Measurements from ENCODE around the gene USP21. TPM values are rescaled to one million over a fixed set of nuclear protein-coding genes. Genes with fewer than 3 reads are reported as not detected.

Gene USP21
- total and polyA plus RNA-seq, 2 of the 13 experiments (the other 11 are each of a cell fraction or from before 2014, with no cell fraction given): 10.1 to 33.1 TPM

DNA sequence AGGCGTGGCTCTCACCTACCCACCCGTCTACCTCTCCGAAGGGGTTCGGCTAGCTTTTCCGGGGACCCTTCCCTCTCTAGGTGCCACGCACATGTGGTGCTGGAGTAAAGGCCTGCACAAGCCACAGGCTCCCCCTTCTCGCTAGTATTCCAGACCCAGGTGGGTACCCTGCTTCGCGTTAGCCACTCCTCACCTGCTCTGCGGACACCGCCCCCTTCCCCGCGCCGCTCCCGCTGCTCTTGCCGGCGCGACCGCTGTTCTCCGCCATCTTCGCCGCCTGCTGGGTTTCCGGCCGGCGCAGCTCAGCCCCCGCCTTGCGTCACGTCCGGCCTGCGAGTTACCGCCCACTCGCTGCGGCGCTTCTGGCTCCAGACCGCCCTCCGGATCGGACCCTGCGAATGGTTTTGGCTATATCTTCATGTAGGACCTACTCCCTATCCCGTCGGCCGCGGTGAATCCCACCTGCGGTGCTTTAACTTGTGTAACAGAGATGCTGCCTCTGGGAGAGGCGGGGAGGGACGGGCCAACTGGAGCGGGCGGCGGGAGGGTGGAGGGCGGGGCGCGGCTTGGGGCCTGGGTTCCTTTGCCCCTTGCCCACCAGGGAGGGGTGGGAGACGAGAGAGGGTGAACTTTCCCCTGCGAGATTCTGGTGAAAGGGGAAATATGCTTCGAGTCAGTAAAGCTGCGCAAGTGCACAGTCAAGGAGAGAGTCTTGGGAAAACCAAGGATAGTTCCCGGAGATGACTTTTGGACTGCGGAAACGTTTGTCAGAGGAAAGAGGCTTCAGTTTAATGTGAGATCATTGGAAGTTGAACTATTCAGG, 41.3 kb upstream of the USP21 start, which contains the start of the genes NIT1 and PFDN2 (continued):
- 0 out of 2 replicates have a peak, but pooled peaks have one; percentile 10 for TF ChIP-seq ZMYM3 (CRISPR knock-in tag; IDR thresholded peaks at IDR 0.05)
- TF ChIP-seq NFYB (CRISPR knock-in tag; IDR thresholded peaks at IDR 0.05): no peak
- peak; percentile 79 for TF ChIP-seq ETV6 (CRISPR knock-in tag; conservative IDR thresholded peaks at IDR 0.05)
- TF ChIP-seq ZFP36L1 (CRISPR knock-in tag; IDR thresholded peaks at IDR 0.05): peak; percentile 70; the same call in 1 of the 2 replicates
- TF ChIP-seq, protein P1, sequence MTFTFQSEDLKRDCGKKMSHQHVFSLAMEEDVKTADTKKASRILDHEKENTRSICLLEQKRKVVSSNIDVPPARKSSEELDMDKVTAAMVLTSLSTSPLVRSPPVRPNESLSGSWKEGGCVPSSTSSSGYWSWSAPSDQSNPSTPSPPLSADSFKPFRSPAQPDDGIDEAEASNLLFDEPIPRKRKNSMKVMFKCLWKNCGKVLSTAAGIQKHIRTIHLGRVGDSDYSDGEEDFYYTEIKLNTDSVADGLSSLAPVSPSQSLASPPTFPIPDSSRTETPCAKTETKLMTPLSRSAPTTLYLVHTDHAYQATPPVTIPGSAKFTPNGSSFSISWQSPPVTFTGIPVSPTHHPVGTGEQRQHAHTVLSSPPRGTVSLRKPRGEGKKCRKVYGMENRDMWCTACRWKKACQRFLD (CRISPR knock-in tag; IDR thresholded peaks at IDR 0.05; ENCODE audit: borderline replicate concordance): 0 out of 2 replicates have a peak, but pooled peaks have one; percentile 45
- TF ChIP-seq NFKB2 (CRISPR knock-in tag; IDR thresholded peaks at IDR 0.05; ENCODE audit: borderline replicate concordance): peak; percentile 84; the same call in 1 of the 2 replicates
- TF ChIP-seq ARNT (IDR thresholded peaks at IDR 0.05): no peak
- TF ChIP-seq PHB2 (IDR thresholded peaks at IDR 0.05; ENCODE audit: partially characterized antibody): no peak
- TF ChIP-seq, protein P2, sequence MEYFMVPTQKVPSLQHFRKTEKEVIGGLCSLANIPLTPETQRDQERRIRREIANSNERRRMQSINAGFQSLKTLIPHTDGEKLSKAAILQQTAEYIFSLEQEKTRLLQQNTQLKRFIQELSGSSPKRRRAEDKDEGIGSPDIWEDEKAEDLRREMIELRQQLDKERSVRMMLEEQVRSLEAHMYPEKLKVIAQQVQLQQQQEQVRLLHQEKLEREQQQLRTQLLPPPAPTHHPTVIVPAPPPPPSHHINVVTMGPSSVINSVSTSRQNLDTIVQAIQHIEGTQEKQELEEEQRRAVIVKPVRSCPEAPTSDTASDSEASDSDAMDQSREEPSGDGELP (IDR thresholded peaks at IDR 0.05; ENCODE audit: borderline replicate concordance, low read depth): peak; percentile 38; the same call in 1 of the 2 replicates
- TF ChIP-seq, protein P3, sequence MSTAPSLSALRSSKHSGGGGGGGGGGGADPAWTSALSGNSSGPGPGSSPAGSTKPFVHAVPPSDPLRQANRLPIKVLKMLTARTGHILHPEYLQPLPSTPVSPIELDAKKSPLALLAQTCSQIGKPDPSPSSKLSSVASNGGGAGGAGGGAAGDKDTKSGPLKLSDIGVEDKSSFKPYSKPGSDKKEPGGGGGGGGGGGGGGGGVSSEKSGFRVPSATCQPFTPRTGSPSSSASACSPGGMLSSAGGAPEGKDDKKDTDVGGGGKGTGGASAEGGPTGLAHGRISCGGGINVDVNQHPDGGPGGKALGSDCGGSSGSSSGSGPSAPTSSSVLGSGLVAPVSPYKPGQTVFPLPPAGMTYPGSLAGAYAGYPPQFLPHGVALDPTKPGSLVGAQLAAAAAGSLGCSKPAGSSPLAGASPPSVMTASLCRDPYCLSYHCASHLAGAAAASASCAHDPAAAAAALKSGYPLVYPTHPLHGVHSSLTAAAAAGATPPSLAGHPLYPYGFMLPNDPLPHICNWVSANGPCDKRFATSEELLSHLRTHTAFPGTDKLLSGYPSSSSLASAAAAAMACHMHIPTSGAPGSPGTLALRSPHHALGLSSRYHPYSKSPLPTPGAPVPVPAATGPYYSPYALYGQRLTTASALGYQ (CRISPR knock-in tag; IDR thresholded peaks at IDR 0.05): peak; percentile 32; the same call in 1 of the 2 replicates
- TF ChIP-seq, protein P4, sequence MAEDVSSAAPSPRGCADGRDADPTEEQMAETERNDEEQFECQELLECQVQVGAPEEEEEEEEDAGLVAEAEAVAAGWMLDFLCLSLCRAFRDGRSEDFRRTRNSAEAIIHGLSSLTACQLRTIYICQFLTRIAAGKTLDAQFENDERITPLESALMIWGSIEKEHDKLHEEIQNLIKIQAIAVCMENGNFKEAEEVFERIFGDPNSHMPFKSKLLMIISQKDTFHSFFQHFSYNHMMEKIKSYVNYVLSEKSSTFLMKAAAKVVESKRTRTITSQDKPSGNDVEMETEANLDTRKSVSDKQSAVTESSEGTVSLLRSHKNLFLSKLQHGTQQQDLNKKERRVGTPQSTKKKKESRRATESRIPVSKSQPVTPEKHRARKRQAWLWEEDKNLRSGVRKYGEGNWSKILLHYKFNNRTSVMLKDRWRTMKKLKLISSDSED (CRISPR knock-in tag; IDR thresholded peaks at IDR 0.05): no peak
- TF ChIP-seq HHEX (CRISPR knock-in tag; IDR thresholded peaks at IDR 0.05): no peak
- TF ChIP-seq NFATC3 (CRISPR knock-in tag; IDR thresholded peaks at IDR 0.05): no peak
- TF ChIP-seq, protein P5, sequence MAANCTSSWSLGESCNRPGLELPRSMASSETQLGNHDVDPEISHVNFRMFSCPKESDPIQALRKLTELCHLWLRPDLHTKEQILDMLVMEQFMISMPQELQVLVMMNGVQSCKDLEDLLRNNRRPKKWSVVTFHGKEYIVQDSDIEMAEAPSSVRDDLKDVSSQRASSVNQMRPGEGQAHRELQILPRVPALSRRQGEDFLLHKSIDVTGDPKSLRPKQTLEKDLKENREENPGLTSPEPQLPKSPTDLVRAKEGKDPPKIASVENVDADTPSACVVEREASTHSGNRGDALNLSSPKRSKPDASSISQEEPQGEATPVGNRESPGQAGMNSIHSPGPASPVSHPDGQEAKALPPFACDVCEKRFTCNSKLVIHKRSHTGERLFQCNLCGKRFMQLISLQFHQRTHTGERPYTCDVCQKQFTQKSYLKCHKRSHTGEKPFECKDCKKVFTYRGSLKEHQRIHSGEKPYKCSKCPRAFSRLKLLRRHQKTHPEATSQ (CRISPR knock-in tag; IDR thresholded peaks at IDR 0.05; ENCODE audit: borderline replicate concordance): peak; percentile 62; the same call in 1 of the 2 replicates
- TF ChIP-seq, protein P6, sequence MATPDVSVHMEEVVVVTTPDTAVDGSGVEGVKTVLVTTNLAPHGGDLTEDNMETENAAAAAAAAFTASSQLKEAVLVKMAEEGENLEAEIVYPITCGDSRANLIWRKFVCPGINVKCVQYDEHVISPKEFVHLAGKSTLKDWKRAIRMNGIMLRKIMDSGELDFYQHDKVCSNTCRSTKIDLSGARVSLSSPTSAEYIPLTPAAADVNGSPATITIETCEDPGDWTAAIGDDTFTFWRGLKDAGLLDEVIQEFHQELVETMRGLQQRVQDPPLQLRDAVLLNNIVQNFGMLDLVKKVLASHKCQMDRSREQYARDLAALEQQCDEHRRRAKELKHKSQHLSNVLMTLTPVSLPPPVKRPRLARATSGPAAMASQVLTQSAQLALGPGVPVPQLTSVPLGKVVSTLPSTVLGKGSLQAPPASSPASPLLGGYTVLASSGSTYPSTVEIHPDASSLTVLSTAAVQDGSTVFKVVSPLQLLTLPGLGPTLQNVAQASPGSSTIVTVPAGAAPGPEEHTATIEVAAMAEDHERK (CRISPR knock-in tag; IDR thresholded peaks at IDR 0.05; ENCODE audit: low read depth): 0 out of 2 replicates have a peak, but pooled peaks have one; percentile 23
- TF ChIP-seq HCFC1 (IDR thresholded peaks at IDR 0.05; ENCODE audit: low read depth, low read length): peak; percentile 49; the same call in 1 of the 2 replicates
- no peak for TF ChIP-seq ZBTB1 (CRISPR knock-in tag; IDR thresholded peaks at IDR 0.05; ENCODE audit: borderline replicate concordance)
- TF ChIP-seq HMGA1 (CRISPR knock-in tag; conservative IDR thresholded peaks at IDR 0.05): no peak
- peak; percentile 89 for TF ChIP-seq SALL2 (CRISPR knock-in tag; IDR thresholded peaks at IDR 0.05)
- peak; percentile 84; the same call in 1 of the 2 replicates for TF ChIP-seq ARHGAP35 (CRISPR knock-in tag; IDR thresholded peaks at IDR 0.05; ENCODE audit: borderline replicate concordance)
- TF ChIP-seq KDM4B (CRISPR knock-in tag; IDR thresholded peaks at IDR 0.05): no peak
